Stimulated activated CD4-positive, alpha-beta T cell treated with anti-CD3 and anti-CD28 coated beads, Interleukin-12 subunit alpha, Interleukin-12 subunit beta, amount 100 ng/mL, for 48 hours (primary cell): ENCODE data around the gene LDB2.

Experiments
- DNase-seq, 3 donors: peaks; one replicate each; pipeline ENCODE4 v3.0.0-alpha.2; 2020; ENCODE audit warnings: low read depth in 2 of 3, low spot score in 1 of 3

Gene LDB2

GRCh38 chr4:16759931-16760582 is 138.4 kb downstream of the LDB2 start:
- DNase-seq: no peak

GRCh38 chr4:16758816-16759215 is 139.6 kb downstream of the LDB2 start:
- no peak for DNase-seq

- DNase-seq: no peak
Observed at GRCh38 chr4:16758255-16758654, 140.2 kb downstream of the LDB2 start.

- no peak for DNase-seq
Observed at GRCh38 chr4:16757080-16757521, 141.3 kb downstream of the LDB2 start.

GRCh38 chr4:16754104-16754503 is 144.3 kb downstream of the LDB2 start:
- DNase-seq: no peak

- DNase-seq: no peak
Observed at GRCh38 chr4:16752150-16752549, 146.3 kb downstream of the LDB2 start.

- DNase-seq: no peak
Observed at GRCh38 chr4:16750882-16751642, 147.4 kb downstream of the LDB2 start.

- DNase-seq: no peak
Observed at GRCh38 chr4:16750216-16750615, 148.2 kb downstream of the LDB2 start.

- DNase-seq: no peak
Observed at GRCh38 chr4:16745887-16746286, 152.6 kb downstream of the LDB2 start.

- no peak for DNase-seq
Observed at GRCh38 chr4:16745009-16745635, 153.3 kb downstream of the LDB2 start.

- no peak for DNase-seq
Observed at GRCh38 chr4:16741287-16741686, 157.2 kb downstream of the LDB2 start.

- no peak for DNase-seq
Observed at GRCh38 chr4:16739997-16740624, 158.3 kb downstream of the LDB2 start.

GRCh38 chr4:16738558-16738957 is 159.9 kb downstream of the LDB2 start:
- DNase-seq: no peak

GRCh38 chr4:16733509-16733908 is 164.9 kb downstream of the LDB2 start:
- DNase-seq: no peak

GRCh38 chr4:16732741-16733140 is 165.7 kb downstream of the LDB2 start:
- DNase-seq: no peak

GRCh38 chr4:16731776-16732380 is 166.6 kb downstream of the LDB2 start:
- DNase-seq: no peak

- DNase-seq: no peak
Observed at GRCh38 chr4:16730522-16731205, 167.8 kb downstream of the LDB2 start.

- DNase-seq: no peak
Observed at GRCh38 chr4:16729336-16729735, 169.1 kb downstream of the LDB2 start.

- no peak for DNase-seq
Observed at GRCh38 chr4:16728849-16729248, 169.6 kb downstream of the LDB2 start.

GRCh38 chr4:16728111-16728510 is 170.3 kb downstream of the LDB2 start:
- DNase-seq: no peak

GRCh38 chr4:16727218-16727617 is 171.2 kb downstream of the LDB2 start:
- no peak for DNase-seq
